ENCODE results near the gene GJA1. TPM values are rescaled to one million over a fixed set of nuclear protein-coding genes. Genes with fewer than 3 reads are reported as not detected.
A peak's percentile ranks its signal among the peaks of the same experiment; 100 is the strongest.

GJA1 gene
- total and polyA plus RNA-seq, 12 donors = 80.7 to 893 (median 584) TPM

GRCh38 chr6:121491576-121491975 lies 56.1 kb downstream of the GJA1 start:
- 88 to 100% (median 98%) methylated on average over 1 of the region's 1 CpG for WGBS, 4 donors
- no peak for TF ChIP-seq CTCF (IDR thresholded peaks at IDR 0.05)
- TF ChIP-seq POLR2A (IDR thresholded peaks at IDR 0.05) = no peak
- H3K36me3 ChIP-seq (replicated peaks in 1 of 2) = no peaks in the 10 kb centered on the region
- intact Hi-C loops (cut with DNase I) = no loop called here
- H3K9me3 ChIP-seq (replicated peaks in 1 of 3) = no peaks in the 10 kb centered on the region
- no peak overlapping the region for H3K4me3 ChIP-seq
- no peaks in the 10 kb centered on the region for H3K27me3 ChIP-seq
- DNase-seq = no peak
- H3K27ac ChIP-seq = no peak overlapping the region
- no peaks in the 10 kb centered on the region for H3K4me1 ChIP-seq (replicated peaks in 1 of 2)

- Histone ChIP-seq H3K27me3 (no peaks in the 10 kb centered on the region), H3K27ac (no peak overlapping the region), H3K9me3 (replicated peaks in 1 of 3) (no peaks in the 10 kb centered on the region), H3K4me3 (no peak overlapping the region), H3K36me3 (replicated peaks in 1 of 2) (no peaks in the 10 kb centered on the region), H3K4me1 (replicated peaks in 1 of 2) (no peaks in the 10 kb centered on the region)
- intact Hi-C loops (cut with DNase I) = no loop called here
- 73 to 82% (median 76%) methylated on average over 1 of the region's 1 CpG for WGBS, 4 donors
- TF ChIP-seq POLR2A (IDR thresholded peaks at IDR 0.05) (no peak), CTCF (IDR thresholded peaks at IDR 0.05) (no peak)
- DNase-seq = no peak
Observed at GRCh38 chr6:121492536-121492935, 57.1 kb downstream of the GJA1 start.

- Histone ChIP-seq H3K4me1 (replicated peaks in 1 of 2) (peaks cover 5 to 10% of the 10 kb centered on the region in 2 donors), H3K27me3 (no peaks in the 10 kb centered on the region), H3K4me3 (no peak overlapping the region), H3K9me3 (replicated peaks in 1 of 3) (no peaks in the 10 kb centered on the region), H3K36me3 (replicated peaks in 1 of 2) (no peaks in the 10 kb centered on the region), H3K27ac (peak overlapping the region in 2 of 5 donors; percentile 38 to 40)
- intact Hi-C loops (cut with DNase I) = no loop called here
- DNase-seq = no peak
- WGBS, 4 donors = 66 to 78% (median 69%) methylated on average over 5 of the region's 5 CpGs
- TF ChIP-seq CTCF (IDR thresholded peaks at IDR 0.05) (no peak), POLR2A (IDR thresholded peaks at IDR 0.05) (no peak)
Observed at GRCh38 chr6:121497970-121498375, 62.5 kb downstream of the GJA1 start.

- 67 to 76% (median 73%) methylated on average over 12 of the region's 12 CpGs for WGBS, 4 donors
- H3K4me3 ChIP-seq = no peak overlapping the region
Observed at GRCh38 chr6:121498481-121499276, 63.2 kb downstream of the GJA1 start.

More at GRCh38 chr6:121498481-121499276, 63.2 kb downstream of the GJA1 start:
- DNase-seq = peak in 2 of 7 donors; percentile 36 to 39
- Histone ChIP-seq H3K36me3 (replicated peaks in 1 of 2) (no peaks in the 10 kb centered on the region), H3K9me3 (replicated peaks in 1 of 3) (no peaks in the 10 kb centered on the region), H3K27me3 (no peaks in the 10 kb centered on the region), H3K27ac (peak overlapping the region in 3 of 5 donors; percentile 31 to 60 (median 38)), H3K4me1 (replicated peaks in 1 of 2) (peaks cover 5 to 10% of the 10 kb centered on the region in 2 donors)
- intact Hi-C loops (cut with DNase I) = no loop called here
- no peak for TF ChIP-seq POLR2A (IDR thresholded peaks at IDR 0.05)
- TF ChIP-seq CTCF (IDR thresholded peaks at IDR 0.05) = no peak

Small RNA genes within 50 kb of the gene (small RNA-seq; reads per million reads assigned to genes)
- 0 reads per million in 2 donors for gene RNU4-35P

Other genes with a start within 250 kb of the GJA1 start
- 10 to 100 TPM in 6 of 9 donors, 1 to 10 TPM in 3; 4.8 to 41.5 (median 14.7) TPM for gene TBC1D32, start 101.2 kb upstream of the GJA1 start, total RNA-seq
- 1 to 10 TPM; 1.9 to 6.2 (median 5.3) TPM for gene TBC1D32, start 101.2 kb upstream of the GJA1 start, polyA plus RNA-seq

All from adrenal gland (tissue), 12 donors.